Right atrium auricular region (tissue), 2 donors: ENCODE results near the gene RNF213. TPM values are rescaled to one million over a fixed set of nuclear protein-coding genes. Genes with fewer than 3 reads are reported as not detected.

Experiments used
- DNase-seq: peaks from one replicate; pipeline ENCODE4 v3.0.0-alpha.2; 2019; ENCODE audit warnings: low spot score
- H3K27ac ChIP-seq, 2 donors: fragments of 200-600 bp; sonication (generic); 1 replicate in 1 of 2; 2 replicates in 1 of 2; pipeline ENCODE4 v1.5.1; 2016 to 2019
- H3K27me3 ChIP-seq, 2 donors: fragments of 200-600 bp; sonication (generic); one replicate each; pipeline versions ENCODE4 v1.5.1 to v1.6.0; 2017 to 2019
- H3K36me3 ChIP-seq: fragments of 200-600 bp; sonication (generic); one replicate; pipeline ENCODE4 v1.5.1; 2016
- H3K4me1 ChIP-seq, 2 donors: fragments of 200-600 bp; sonication (generic); one replicate each; pipeline versions ENCODE4 v1.5.1 to v1.6.0; 2017 to 2019
- H3K4me3 ChIP-seq, 2 donors: fragments of 200-600 bp; sonication (generic); 1 replicate in 1 of 2; 2 replicates in 1 of 2; pipeline ENCODE4 v1.5.1; 2017 to 2019; ENCODE audit warnings: mild to moderate bottlenecking in 1 of 2, moderate library complexity in 1 of 2
- H3K9me3 ChIP-seq, 2 donors: fragments of 200-600 bp; sonication (generic); one replicate each; pipeline ENCODE4 v1.5.1; 2019
- total RNA-seq, 2 donors: library from RNA; depleted of rRNA; stranded (reverse); fragments of >200 nt; gene quantifications; one replicate each; pipeline ENCODE4 v1.1.0, GENCODE V29; 2016
- TF ChIP-seq, protein P1 (sequence below), 2 donors: fragments of 200-600 bp; sonication (generic); IDR thresholded peaks; one replicate each; pipeline ENCODE4 v1.5.1; 2019; ENCODE audit warnings: antibody characterized with exemption in 2 of 2

RNF213 gene
- total RNA-seq, 2 donors from 2014 or later = 27.3 to 36.8 TPM

DNA sequence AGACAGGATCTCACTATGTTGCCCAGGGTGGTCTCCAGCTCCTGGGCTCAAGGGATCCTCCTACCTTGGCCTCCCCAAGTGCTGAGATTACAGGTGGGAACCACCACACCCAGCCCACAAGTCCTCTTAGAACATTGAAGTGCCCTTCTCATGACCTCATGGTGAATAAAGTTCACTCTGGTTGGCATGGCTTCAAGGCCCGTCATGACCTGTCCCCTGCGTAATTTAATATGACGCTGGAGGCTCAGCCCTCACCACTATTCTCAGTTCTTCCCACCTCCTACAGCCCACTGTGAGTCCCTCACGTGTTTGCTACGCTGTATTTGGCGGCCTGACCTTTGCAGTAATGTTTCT lies 156.3 kb downstream of the RNF213 start:
- peaks cover 14% of the 10 kb centered on the region for H3K36me3 ChIP-seq
- TF ChIP-seq, protein P1, sequence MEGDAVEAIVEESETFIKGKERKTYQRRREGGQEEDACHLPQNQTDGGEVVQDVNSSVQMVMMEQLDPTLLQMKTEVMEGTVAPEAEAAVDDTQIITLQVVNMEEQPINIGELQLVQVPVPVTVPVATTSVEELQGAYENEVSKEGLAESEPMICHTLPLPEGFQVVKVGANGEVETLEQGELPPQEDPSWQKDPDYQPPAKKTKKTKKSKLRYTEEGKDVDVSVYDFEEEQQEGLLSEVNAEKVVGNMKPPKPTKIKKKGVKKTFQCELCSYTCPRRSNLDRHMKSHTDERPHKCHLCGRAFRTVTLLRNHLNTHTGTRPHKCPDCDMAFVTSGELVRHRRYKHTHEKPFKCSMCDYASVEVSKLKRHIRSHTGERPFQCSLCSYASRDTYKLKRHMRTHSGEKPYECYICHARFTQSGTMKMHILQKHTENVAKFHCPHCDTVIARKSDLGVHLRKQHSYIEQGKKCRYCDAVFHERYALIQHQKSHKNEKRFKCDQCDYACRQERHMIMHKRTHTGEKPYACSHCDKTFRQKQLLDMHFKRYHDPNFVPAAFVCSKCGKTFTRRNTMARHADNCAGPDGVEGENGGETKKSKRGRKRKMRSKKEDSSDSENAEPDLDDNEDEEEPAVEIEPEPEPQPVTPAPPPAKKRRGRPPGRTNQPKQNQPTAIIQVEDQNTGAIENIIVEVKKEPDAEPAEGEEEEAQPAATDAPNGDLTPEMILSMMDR (IDR thresholded peaks at IDR 0.05) = no peak
- no peaks in the 10 kb centered on the region for H3K27me3 ChIP-seq
- H3K9me3 ChIP-seq = no peaks in the 10 kb centered on the region
- no peak for DNase-seq
- peaks cover 0 to 30% of the 10 kb centered on the region in 2 donors for H3K4me1 ChIP-seq
- H3K4me3 ChIP-seq = no peak overlapping the region
- H3K27ac ChIP-seq = no peak overlapping the region

DNA sequence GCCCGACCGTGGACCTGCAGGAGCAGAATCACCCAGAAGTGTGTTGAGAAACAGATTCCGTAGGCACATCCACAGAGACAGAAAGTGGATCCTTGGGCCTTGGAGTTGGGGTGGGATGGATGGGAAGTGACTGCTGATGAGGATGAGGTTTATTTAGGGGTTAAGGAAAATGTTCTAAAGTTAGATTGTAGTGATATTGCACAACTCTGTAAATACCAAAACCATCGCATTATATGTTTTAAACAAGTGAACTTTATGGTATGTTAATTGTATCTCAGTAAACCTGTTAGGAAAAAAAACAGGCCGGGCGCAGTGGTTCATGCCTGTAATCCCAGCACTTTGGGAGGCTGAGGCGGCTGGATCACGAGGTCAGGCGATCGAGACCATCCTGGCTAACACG lies 157.9 kb downstream of the RNF213 start:
- TF ChIP-seq, protein P1 (IDR thresholded peaks at IDR 0.05) = no peak
- no peaks in the 10 kb centered on the region for H3K27me3 ChIP-seq
- H3K36me3 ChIP-seq = peaks cover 14% of the 10 kb centered on the region
- no peak for DNase-seq
- H3K9me3 ChIP-seq = no peaks in the 10 kb centered on the region
- H3K4me1 ChIP-seq = peaks cover 0 to 37% of the 10 kb centered on the region in 2 donors
- no peak overlapping the region for H3K4me3 ChIP-seq
- no peak overlapping the region for H3K27ac ChIP-seq

DNA sequence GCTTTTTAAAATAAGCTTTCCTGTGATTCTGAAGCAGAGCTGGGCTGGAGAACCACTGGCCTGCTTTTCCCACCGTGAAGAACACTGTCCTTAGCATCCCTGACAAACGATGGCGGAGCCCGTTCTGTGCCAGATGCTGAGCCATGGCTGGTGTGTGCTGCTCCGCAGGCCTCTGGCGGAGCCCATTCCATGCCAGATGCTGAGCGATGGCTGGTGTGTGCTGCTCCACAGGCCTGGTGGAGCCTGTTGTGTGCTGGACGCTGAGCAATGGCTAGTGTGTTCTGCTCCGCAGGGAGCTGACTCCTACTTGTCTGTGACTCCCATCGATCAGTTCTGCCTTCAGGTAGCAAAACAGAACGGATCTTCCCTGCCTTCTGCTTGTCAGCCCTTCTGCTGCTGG lies 158.6 kb downstream of the RNF213 start:
- peaks cover 14% of the 10 kb centered on the region for H3K36me3 ChIP-seq
- H3K4me1 ChIP-seq = peaks cover 0 to 30% of the 10 kb centered on the region in 2 donors
- no peak for DNase-seq
- no peaks in the 10 kb centered on the region for H3K9me3 ChIP-seq
- no peaks in the 10 kb centered on the region for H3K27me3 ChIP-seq
- H3K27ac ChIP-seq = no peak overlapping the region
- no peak overlapping the region for H3K4me3 ChIP-seq
- TF ChIP-seq, protein P1 (IDR thresholded peaks at IDR 0.05) = no peak

DNA sequence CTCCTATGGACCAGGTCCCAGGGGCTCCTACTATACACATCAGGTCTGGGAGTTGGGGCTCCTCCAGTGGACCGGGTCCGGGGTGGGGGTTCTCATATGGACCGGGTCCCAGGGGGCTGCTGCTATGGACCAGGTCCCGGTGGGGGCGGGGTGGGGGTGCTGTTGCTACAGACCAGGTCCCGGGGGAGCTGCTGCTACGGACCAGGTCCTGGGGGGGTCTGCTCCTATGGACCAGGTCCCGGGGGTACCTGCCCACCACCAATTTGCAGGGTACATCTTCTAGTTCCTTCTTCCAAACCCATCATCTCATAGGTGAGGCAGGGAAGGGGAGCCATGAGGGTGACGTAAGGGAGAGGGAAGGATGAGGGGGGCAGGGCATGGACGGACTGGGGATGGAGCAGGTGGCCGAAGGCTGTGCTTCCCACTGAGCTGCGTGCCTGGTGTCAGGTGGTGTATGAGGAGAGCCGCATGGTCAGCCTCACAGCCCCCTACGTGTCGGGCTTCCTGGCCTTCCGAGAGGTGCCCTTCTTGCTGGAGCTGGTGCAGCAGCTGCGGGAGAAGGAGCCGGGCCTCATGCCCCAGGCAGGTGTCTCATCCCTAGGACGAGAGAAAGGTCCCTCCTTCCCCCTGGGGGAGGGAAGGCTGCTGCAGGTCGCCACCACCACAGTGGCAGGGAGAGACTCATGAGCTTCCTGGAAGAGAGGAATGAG lies 160.9 kb downstream of the RNF213 start:
- peaks cover 0 to 16% of the 10 kb centered on the region in 2 donors for H3K4me1 ChIP-seq
- H3K27ac ChIP-seq = no peak overlapping the region
- H3K27me3 ChIP-seq = no peaks in the 10 kb centered on the region
- H3K4me3 ChIP-seq = no peak overlapping the region
- TF ChIP-seq, protein P1 (IDR thresholded peaks at IDR 0.05) = no peak
- DNase-seq = no peak
- peaks cover 14% of the 10 kb centered on the region for H3K36me3 ChIP-seq
- no peaks in the 10 kb centered on the region for H3K9me3 ChIP-seq

DNA sequence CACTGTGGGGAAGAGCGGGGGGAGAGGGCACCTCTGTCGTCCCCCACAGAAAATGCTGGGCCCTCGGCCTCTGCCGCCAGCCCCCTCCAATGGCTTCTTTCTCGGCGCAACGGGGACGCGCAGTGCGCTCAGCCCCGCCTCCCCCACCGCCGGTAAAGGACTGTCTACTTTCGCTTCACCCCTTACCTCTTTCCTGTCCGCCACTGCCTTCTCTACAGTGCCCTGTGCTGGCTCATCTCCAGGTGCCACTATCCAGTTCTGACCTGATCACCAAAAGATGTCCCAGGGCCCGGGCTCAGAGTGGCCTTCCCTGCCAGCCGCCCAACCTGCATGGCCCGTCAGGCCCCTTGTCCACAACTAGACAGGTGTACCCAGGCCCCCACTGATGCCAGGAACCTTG lies 161.6 kb downstream of the RNF213 start:
- H3K36me3 ChIP-seq = peaks cover 9% of the 10 kb centered on the region
- H3K4me3 ChIP-seq = no peak overlapping the region
- TF ChIP-seq, protein P1 (IDR thresholded peaks at IDR 0.05) = no peak
- no peaks in the 10 kb centered on the region for H3K27me3 ChIP-seq
- H3K9me3 ChIP-seq = no peaks in the 10 kb centered on the region
- H3K27ac ChIP-seq = no peak overlapping the region
- peaks cover 0 to 15% of the 10 kb centered on the region in 2 donors for H3K4me1 ChIP-seq
- DNase-seq = no peak

DNA sequence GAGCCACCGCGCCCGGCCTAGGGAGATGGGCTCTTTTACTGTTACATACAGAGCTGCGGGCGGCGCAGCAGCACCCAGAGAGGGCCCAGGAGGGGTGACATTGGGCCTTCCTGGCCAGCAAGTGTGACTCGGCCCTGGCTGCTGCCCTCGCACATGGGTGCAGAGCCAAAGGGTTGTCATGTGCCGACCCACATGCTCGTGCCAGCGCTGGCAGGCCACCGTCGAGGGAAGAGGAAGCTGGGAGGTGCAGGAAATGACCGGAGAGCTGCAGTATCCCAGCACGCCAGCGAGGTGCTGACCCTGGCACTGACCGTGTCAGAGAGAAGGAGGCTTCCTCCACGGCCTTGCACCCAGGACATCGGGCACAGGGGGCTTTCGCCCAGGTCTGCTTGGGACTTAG lies 162.3 kb downstream of the RNF213 start:
- Histone ChIP-seq H3K27me3 (no peaks in the 10 kb centered on the region), H3K4me3 (no peak overlapping the region), H3K4me1 (peaks cover 0 to 14% of the 10 kb centered on the region in 2 donors), H3K9me3 (no peaks in the 10 kb centered on the region), H3K27ac (no peak overlapping the region), H3K36me3 (peaks cover 2% of the 10 kb centered on the region)
- DNase-seq = no peak
- TF ChIP-seq, protein P1 (IDR thresholded peaks at IDR 0.05) = no peak
